A673 (cell line): ENCODE data around the gene LAMA3.

ENCODE experiments used
- EZH2 ChIP-seq: fragments of 200-600 bp; sonication (generic); IDR thresholded peaks from 2 replicates; pipeline ENCODE4 v1.6.1; 2017; ENCODE audit warnings: borderline replicate concordance, low read depth, mild to moderate bottlenecking, mixed read lengths, antibody characterized with exemption, low read length; ENCODE audit not compliant: poor library complexity, severe bottlenecking
- TF ChIP-seq, protein P1 (sequence below): fragments of 300-800, 200-600 bp; sonication (generic); conservative IDR thresholded peaks from 2 replicates; pipeline ENCODE4 v1.5.1; 2017; ENCODE audit warnings: low read depth, mild to moderate bottlenecking, antibody characterized with exemption, low read length, moderate library complexity, mixed read lengths

DNA sequence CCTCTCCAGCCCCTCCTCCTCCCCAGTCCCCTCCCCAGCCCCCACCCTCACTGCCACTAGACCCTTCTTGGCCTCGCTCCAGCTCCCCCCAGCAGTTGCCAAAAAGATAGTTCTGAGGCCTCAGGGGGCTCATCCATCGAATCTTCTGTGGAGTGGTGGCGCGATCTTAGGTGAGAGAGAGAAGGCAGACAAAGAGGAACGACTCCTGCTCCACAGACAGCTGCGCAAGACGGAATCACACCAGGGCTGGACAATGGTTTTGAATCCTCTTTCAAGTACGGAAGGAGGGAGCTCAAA lies 68.1 kb downstream of the LAMA3 start:
- TF ChIP-seq, protein P1, sequence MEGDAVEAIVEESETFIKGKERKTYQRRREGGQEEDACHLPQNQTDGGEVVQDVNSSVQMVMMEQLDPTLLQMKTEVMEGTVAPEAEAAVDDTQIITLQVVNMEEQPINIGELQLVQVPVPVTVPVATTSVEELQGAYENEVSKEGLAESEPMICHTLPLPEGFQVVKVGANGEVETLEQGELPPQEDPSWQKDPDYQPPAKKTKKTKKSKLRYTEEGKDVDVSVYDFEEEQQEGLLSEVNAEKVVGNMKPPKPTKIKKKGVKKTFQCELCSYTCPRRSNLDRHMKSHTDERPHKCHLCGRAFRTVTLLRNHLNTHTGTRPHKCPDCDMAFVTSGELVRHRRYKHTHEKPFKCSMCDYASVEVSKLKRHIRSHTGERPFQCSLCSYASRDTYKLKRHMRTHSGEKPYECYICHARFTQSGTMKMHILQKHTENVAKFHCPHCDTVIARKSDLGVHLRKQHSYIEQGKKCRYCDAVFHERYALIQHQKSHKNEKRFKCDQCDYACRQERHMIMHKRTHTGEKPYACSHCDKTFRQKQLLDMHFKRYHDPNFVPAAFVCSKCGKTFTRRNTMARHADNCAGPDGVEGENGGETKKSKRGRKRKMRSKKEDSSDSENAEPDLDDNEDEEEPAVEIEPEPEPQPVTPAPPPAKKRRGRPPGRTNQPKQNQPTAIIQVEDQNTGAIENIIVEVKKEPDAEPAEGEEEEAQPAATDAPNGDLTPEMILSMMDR, result no peak
- no peak for TF ChIP-seq EZH2
